Activated CD8-positive, alpha-beta memory T cell treated with anti-CD3 and anti-CD28 coated beads, Interleukin-2, amount 10 ng/mL, durations not matched to agents 7 days and 5 days (primary cell): Measurements from ENCODE around the gene CDK5R2. TPM values are rescaled to one million over a fixed set of nuclear protein-coding genes. Genes with fewer than 3 reads are reported as not detected.
A peak's percentile ranks its signal among the peaks of the same experiment; 100 is the strongest.

Source experiments
- ATAC-seq: fragments of 150-1000 bp; cut with Tn5 transposase; one replicate; pipeline ENCODE4 v1.10.0; 2021; ENCODE audit warnings: moderate library complexity
- CTCF ChIA-PET: fragments of 350-600 bp; sonication (Branson Sonifier 250); formaldehyde crosslinking; loops from one replicate; lab custom pipeline; 2021; ENCODE audit warnings: antibody characterized with exemption; lab: Charles Lee
- DNase-seq: peaks from one replicate; pipeline ENCODE4 v3.0.0-alpha.2; 2020
- H3K27ac Mint-ChIP-seq: one replicate; pipeline ENCODE4 v1.8.0; 2021; ENCODE audit warnings: mild to moderate bottlenecking, mixed read lengths
- H3K27me3 Mint-ChIP-seq: one replicate; pipeline ENCODE4 v1.8.0; 2021; ENCODE audit warnings: mixed read lengths
- H3K36me3 Mint-ChIP-seq: one replicate; pipeline ENCODE4 v1.8.0; 2021; ENCODE audit warnings: mild to moderate bottlenecking, mixed read lengths
- H3K4me1 Mint-ChIP-seq: one replicate; pipeline ENCODE4 v1.8.0; 2021; ENCODE audit warnings: mixed read lengths
- H3K4me3 Mint-ChIP-seq: one replicate; pipeline ENCODE4 v1.8.0; 2021; ENCODE audit warnings: mild to moderate bottlenecking, moderate library complexity, mixed read lengths
- H3K9me3 Mint-ChIP-seq: one replicate; pipeline ENCODE4 v1.8.0; 2022; ENCODE audit warnings: low read depth, mixed read lengths
- total RNA-seq, 2 experiments: library from RNA; stranded (reverse); gene quantifications; one replicate each; pipeline ENCODE4 v1.2.3, GENCODE V29; 2021

Gene CDK5R2
- total RNA-seq, 2 experiments from 2014 or later: not detected

DNA sequence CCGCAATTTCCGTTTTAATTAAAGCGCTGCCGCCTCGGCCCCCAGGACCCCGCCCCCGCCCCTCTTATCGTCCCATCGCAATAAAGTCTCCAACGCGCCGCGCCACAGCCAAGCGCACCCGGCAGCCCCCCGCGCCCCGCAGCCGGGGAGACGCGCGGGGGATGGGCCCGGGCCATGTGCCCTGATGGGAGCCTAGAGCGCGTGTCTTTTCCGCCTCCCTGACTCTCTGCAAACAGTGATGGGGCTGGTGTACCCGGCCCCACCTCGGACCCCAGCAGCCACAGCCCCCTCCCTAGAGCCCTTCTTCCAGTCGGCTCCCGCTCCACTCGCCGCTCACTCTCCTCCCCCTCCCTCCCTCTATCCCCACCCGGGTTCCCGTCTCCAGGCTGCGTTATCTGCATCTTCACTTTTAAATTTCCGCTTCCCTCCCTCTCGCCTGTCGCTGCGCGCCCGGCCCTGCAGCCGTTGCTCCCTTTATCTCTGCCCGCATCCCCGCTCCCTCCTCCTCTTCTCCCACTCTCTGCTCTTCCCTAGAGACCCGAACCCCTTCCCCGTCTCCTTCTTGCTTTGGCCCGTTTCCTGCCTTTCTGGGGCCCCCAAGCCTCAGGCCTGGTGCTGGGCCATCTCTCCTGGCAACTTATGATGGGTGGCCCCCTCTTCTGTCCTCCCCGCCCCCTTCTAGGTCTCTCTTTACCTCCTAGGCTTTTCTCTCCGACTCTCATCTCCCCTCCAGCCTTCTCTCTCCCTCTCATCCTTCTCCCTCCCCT, 26.0 kb downstream of the CDK5R2 start:
- DNase-seq (no peak), ATAC-seq (no peak)
- Mint-ChIP-seq H3K27ac (no peak overlapping the region), H3K9me3 (no peaks in the 10 kb centered on the region), H3K36me3 (no peaks in the 10 kb centered on the region), H3K4me1 (peaks cover 8% of the 10 kb centered on the region), H3K27me3 (peaks cover 90% of the 10 kb centered on the region), H3K4me3 (no peak overlapping the region)
- CTCF ChIA-PET: interaction anchor here (1.2 to 7.1 kb wide), 2 partner anchors 9 to 11 kb away, joined by 4 to 74 read pairs; partner anchors contain the start of gene CRYBA2

DNA sequence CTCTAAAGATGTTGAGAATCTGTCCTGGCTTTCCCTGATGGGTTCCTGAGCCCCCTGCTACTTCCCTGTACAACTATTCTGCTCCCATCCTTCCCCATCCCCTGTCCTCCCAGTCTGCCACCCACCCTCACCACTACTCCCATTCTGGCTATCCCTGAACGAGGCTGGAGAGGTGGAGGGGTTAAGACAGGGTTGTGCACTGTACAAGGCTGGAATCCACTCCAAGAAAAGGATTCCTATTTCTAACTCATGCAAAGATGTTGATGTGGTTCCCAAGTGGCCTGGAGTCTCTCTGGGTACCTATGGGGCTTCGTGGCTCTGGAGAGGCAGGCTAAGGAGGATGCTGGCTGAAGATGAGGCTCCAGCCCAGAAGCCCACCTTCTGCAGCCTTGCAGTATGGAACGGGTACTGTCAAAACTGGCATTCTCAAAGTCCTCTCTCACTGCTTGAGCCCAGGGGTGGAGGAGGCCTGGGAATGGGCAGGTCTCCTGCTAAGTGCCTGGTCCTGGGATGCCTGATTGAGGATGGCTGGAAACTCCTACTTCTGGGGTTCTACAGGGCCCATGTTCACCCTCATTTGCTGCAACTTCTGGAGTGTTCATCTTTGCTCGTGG, 26.8 kb downstream of the CDK5R2 start:
- CTCF ChIA-PET: interaction anchor here (0.8 kb wide), 1 partner anchor 10 kb away, joined by 3 read pairs; no protein-coding TSS in a partner anchor
- no peaks in the 10 kb centered on the region for H3K36me3 Mint-ChIP-seq

DNA sequence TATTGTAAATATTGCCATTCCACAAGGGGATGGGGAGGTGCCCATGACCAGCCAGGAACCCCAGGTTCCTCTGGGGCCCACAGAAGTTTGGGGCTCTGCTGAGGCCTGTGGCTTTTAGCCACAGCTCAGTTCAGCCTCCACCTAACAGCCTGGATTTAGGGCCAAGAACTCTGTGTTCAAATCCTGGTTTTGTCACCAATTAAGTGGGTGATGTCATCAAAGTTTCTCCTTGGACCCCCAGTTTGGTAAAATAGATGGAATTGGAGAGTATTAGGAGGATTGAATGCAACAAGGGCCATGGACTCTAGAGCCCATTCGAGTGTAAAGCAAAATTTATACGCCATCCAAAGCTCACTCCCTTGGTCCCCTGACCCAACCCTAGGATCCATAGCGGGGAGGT, 28.7 kb downstream of the CDK5R2 start:
- DNase-seq (no peak), ATAC-seq (no peak)
- Mint-ChIP-seq H3K4me3 (no peak overlapping the region), H3K36me3 (no peaks in the 10 kb centered on the region), H3K27ac (no peak overlapping the region), H3K9me3 (no peaks in the 10 kb centered on the region), H3K4me1 (peaks cover 2% of the 10 kb centered on the region), H3K27me3 (peaks cover 92% of the 10 kb centered on the region)
- CTCF ChIA-PET: interaction anchor here (1.1 kb wide), 1 partner anchor 8 kb away, joined by 5 read pairs; no protein-coding TSS in a partner anchor

More for the DNA sequence above, 26.8 kb downstream of the CDK5R2 start:
- Mint-ChIP-seq H3K9me3 (no peaks in the 10 kb centered on the region), H3K27ac (no peak overlapping the region), H3K27me3 (peaks cover 91% of the 10 kb centered on the region), H3K4me3 (no peak overlapping the region), H3K4me1 (peaks cover 4% of the 10 kb centered on the region)
- DNase-seq (no peak), ATAC-seq (no peak)

DNA sequence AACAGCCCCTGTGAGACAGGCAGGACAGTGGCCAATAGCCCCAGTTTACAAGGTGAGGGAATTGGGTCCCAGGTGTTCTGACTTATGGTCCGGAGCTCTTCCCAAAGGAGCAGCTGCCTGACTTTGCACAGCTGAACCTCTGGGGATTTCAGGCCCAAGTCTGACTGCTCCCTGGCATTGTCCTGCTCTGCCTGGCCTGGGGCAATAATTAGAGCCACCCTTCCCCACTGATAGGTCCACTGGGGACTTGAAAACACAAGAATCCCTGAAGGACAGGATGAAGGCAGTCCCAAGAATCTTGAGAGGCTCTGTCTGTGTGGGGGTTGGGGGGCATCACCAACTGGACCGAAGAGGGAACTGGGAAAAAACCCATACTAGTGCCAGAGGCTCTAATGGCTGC, 29.2 kb downstream of the CDK5R2 start:
- Mint-ChIP-seq H3K4me1 (peaks cover 2% of the 10 kb centered on the region), H3K27me3 (peaks cover 88% of the 10 kb centered on the region), H3K27ac (no peak overlapping the region), H3K36me3 (no peaks in the 10 kb centered on the region), H3K4me3 (no peak overlapping the region), H3K9me3 (no peaks in the 10 kb centered on the region)
- ATAC-seq (no peak), DNase-seq (no peak)
- CTCF ChIA-PET: interaction anchor here (1.1 kb wide), 1 partner anchor 9 kb away, joined by 5 read pairs; no protein-coding TSS in a partner anchor

DNA sequence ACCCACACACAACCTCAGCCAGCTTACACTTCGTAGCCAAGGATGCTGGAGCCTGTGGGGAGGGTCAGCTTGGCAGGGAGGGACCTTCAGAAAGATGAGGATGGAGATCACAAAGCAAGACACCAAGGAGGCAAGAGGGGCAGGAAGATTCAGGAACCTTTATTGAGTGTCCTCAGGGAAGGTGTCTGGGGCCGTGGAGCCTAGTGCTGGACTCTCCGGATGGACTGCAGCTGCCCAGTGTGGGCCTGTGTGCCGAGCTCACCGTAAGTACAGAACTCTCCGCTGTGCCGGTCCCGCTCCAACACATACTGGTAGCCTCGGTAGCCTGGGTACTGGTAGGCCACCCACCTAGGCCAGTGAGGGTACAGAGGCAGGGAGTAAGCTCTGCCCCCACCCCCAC, 30.6 kb downstream of the CDK5R2 start:
- H3K36me3 Mint-ChIP-seq: no peaks in the 10 kb centered on the region
- no peak for DNase-seq
- H3K4me3 Mint-ChIP-seq: no peak overlapping the region
- no peaks in the 10 kb centered on the region for H3K4me1 Mint-ChIP-seq
- no peak for ATAC-seq
- H3K27me3 Mint-ChIP-seq: peaks cover 91% of the 10 kb centered on the region
- no peak overlapping the region for H3K27ac Mint-ChIP-seq
- CTCF ChIA-PET: interaction anchor here (1.5 kb wide), 1 partner anchor 10 kb away, joined by 9 read pairs; no protein-coding TSS in a partner anchor
- no peaks in the 10 kb centered on the region for H3K9me3 Mint-ChIP-seq

DNA sequence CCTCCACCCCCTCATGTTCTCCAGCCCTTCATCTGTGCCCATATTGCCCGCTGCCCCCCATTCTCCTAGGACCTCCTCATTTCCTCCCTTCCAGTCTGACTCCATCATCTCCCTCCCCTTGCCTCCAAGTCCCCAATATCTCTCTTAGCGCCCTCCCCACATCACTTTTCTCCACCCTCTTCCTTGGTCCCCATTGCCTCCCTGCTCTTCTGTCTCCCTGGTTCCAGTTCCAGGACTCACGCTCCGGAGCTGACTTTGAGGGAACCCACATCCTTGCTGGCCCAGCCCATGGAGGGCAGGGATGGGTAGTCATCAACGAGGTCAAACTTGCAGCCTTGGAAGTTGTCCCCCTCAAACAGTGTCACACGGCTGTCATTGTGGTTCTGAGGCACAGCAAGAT, 31.1 kb downstream of the CDK5R2 start:
- H3K4me3 Mint-ChIP-seq: no peak overlapping the region
- DNase-seq (no peak), ATAC-seq (no peak)
- no peaks in the 10 kb centered on the region for H3K4me1 Mint-ChIP-seq
- peaks cover 93% of the 10 kb centered on the region for H3K27me3 Mint-ChIP-seq
- CTCF ChIA-PET: no interaction called here
- H3K36me3 Mint-ChIP-seq: no peaks in the 10 kb centered on the region
- no peak overlapping the region for H3K27ac Mint-ChIP-seq
- no peaks in the 10 kb centered on the region for H3K9me3 Mint-ChIP-seq

DNA sequence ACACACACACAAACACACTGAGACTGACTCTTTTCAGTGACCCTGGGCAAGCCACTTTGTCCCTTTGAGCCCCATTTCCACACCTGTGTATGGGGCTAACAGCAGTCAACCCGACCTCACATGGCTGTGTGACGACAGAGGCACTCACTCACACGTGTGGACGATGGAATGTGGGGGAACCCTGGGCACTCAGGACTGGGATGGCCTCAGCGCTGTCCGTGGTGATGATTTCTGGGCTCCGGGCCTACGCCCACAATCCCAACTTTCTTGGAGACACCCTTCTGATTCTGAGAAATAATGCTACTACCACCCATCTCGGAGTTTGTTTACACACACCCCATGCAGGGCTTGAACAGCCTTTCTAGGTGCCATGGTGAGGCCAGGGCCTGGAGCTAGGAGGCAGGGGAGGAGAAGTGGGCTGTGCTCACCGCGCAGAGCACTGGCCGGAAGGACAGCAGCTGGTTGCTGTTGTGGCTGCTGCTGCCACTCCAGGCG, 32.3 kb downstream of the CDK5R2 start:
- Mint-ChIP-seq H3K4me1 (peaks cover 2% of the 10 kb centered on the region), H3K27me3 (peaks cover 93% of the 10 kb centered on the region), H3K4me3 (no peak overlapping the region), H3K9me3 (no peaks in the 10 kb centered on the region), H3K27ac (no peak overlapping the region), H3K36me3 (no peaks in the 10 kb centered on the region)
- ATAC-seq (no peak), DNase-seq (no peak)
- CTCF ChIA-PET: interaction anchor here (5.7 kb wide), 1 partner anchor 10 kb away, joined by 74 read pairs; the partner anchor contains the start of gene FEV

DNA sequence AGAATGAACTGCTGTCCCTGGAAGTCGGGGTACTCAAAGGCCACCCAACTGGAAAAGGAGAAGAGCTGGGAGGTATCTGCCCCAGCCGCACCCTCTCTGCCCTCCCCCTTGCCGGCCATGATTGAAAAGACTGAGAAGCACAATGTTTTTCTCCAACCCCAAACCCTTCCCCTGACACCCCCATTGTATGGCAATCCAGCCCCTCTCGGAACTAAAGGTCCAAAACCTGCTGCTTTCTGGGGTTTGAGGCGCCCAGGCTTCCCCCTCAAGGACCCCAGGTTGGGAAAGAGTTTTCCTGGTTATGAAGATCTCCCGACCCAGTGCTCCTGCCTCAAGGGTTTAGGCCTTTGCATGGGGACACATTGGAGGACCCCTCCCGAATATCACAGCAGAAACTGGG, 32.7 kb downstream of the CDK5R2 start:
- H3K27me3 Mint-ChIP-seq: peaks cover 91% of the 10 kb centered on the region
- H3K4me3 Mint-ChIP-seq: no peak overlapping the region
- peaks cover 2% of the 10 kb centered on the region for H3K4me1 Mint-ChIP-seq
- DNase-seq (no peak), ATAC-seq (no peak)
- no peaks in the 10 kb centered on the region for H3K9me3 Mint-ChIP-seq
- H3K36me3 Mint-ChIP-seq: no peaks in the 10 kb centered on the region
- CTCF ChIA-PET: interaction anchor here (5.7 kb wide), 1 partner anchor 11 kb away, joined by 74 read pairs; the partner anchor contains the start of gene FEV
- no peak overlapping the region for H3K27ac Mint-ChIP-seq

DNA sequence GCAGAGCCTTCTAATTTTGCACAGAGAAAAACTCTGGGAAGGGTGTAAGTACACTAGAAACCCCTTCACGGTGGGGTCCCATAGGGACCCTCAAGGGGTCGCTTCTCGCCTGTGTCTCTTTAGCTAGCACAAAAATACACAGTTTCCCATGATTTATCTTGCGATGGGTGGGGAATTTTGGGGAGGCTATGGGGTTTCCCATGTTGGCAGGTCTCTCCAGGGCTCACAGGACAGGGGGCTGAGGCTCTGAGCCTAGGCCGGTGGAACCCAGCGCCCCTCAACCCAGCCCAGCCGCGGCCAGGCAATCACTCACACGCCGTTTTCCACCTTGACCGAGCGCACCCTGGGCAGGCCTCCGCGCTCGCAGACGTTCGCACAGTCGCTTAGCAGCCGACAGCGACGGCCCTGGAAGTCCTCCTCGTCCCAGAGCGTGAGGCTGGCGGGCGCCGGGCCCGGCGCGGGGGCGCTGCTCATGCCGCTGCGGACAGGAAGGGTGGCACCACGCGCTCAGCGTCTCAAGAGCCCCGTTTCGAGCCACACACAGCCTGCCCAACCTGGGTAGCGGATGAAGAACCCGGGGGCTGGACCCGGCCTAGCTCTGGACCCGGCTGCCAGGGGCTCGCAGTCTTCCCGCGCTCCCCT, 33.4 kb downstream of the CDK5R2 start:
- no peak for DNase-seq
- CTCF ChIA-PET: interaction anchor here (5.7 kb wide), 1 partner anchor 11 kb away, joined by 74 read pairs; the partner anchor contains the start of gene FEV
- Mint-ChIP-seq H3K27me3 (peaks cover 89% of the 10 kb centered on the region), H3K27ac (no peak overlapping the region), H3K4me1 (peaks cover 2% of the 10 kb centered on the region), H3K36me3 (no peaks in the 10 kb centered on the region), H3K9me3 (no peaks in the 10 kb centered on the region), H3K4me3 (no peak overlapping the region)
- ATAC-seq: no peak

DNA sequence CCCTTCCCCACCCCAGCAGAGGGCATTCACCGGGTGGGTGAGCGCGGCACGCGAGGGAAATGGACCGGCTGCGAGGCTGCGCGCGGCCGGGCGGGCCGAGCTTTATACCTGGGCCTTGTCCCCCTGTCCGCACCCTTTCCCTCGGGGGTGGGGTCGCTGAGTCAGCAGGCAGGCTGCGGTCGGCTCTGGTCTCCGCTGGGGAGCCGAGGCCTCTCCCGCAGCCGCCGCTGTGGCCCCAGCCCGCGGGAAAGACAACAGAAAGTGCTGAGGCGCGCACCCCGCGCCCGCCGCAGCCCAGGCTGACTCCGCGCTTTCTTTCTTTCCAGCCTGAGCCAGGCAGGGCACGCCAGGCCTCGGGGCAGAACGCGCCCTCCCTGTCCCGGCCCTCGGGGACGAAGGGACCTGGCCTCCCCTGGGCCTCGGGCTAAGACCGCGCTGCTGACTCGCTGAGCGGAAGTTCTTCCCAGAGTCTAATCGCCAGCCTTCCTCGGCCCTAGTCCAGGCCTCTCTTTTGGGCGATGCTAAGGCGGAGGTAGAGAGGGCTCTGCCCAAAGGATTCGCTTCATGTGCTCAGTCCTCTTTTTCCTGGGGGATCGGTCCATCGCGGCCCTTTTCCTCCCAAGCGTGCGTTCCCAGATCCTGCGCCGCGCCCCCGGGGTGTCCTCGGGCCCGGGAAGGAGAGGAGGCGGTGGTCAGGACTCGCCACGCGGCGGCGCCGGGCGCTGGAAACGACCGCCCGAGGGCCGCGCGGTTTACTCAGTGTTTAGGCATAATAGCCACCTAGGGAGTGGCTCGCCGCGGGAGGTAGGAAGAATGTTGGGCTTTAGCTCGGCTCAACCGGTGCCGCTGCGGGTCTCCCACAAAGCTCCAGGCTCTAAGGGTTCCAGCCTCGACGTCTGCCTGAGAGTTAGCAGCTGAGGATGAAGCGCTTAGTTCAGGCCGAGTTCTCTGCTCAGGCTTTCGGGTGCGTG, 34.2 kb downstream of the CDK5R2 start, which contains the start of gene CRYBA2:
Gene CRYBA2 (minus strand): TSS at position 78 of the 971 bp plus-strand sequence. CDS start 246 bp downstream, outside the sequence.
- no peak within 1 kb of the TSS for H3K4me3 Mint-ChIP-seq
- ATAC-seq: peak; percentile 20

DNA sequence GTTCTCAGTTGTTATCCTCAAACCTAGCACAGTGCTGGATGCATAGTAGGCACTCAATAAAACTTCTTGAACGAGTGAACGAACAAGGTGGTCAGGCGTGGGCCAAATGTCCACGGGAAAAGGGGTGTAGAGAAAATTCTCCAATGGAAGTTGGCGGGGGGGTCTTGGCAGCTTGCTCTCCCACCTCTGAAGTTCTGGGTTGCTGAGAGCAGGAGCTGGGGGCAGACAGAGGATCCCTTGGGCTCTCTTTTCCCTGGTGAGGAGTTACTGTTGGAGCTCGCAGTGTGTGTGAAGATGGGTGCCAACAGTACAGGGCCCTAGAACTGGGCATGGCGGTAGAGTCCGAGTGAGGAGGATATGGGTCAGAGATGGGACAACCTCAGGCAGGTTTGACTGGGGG, 36.1 kb downstream of the CDK5R2 start:
- Mint-ChIP-seq H3K4me1 (peaks cover 2% of the 10 kb centered on the region), H3K36me3 (no peaks in the 10 kb centered on the region), H3K27me3 (peaks cover 84% of the 10 kb centered on the region), H3K9me3 (no peaks in the 10 kb centered on the region), H3K27ac (no peak overlapping the region), H3K4me3 (no peak overlapping the region)
- DNase-seq: no peak
- CTCF ChIA-PET: interaction anchor here (0.6 to 5.7 kb wide), 19 partner anchors 9 to 702 kb away, joined by 3 to 74 read pairs (median 5); partner anchors contain the start of gene FEV
- ATAC-seq: no peak

More for the DNA sequence above, 34.2 kb downstream of the CDK5R2 start, which contains the start of gene CRYBA2:
- H3K36me3 Mint-ChIP-seq: no peaks in the 10 kb centered on the region
- H3K4me1 Mint-ChIP-seq: peaks cover 2% of the 10 kb centered on the region
- DNase-seq: no peak
- H3K27ac Mint-ChIP-seq: no peak within 1 kb of the TSS
- peaks cover 90% of the 10 kb centered on the region for H3K27me3 Mint-ChIP-seq
- CTCF ChIA-PET: interaction anchor here (1.0 to 5.7 kb wide), 6 partner anchors 11 to 118 kb away, joined by 3 to 74 read pairs (median 14); partner anchors contain the start of gene FEV
- H3K9me3 Mint-ChIP-seq: no peaks in the 10 kb centered on the region
